Testis (tissue), 2 donors: Measurements from ENCODE around the gene HPD.

ENCODE experiments used
- POLR2A ChIP-seq: fragments of 450-650 bp; IDR thresholded peaks from one replicate; pipeline ENCODE4 v1.6.1; 2017; ENCODE audit warnings: antibody characterized with exemption, mild to moderate bottlenecking, moderate library complexity
- TF ChIP-seq, protein P1 (sequence below), 3 experiments: fragments of 450-650 bp in 2 of 3; fragments of 200-600 bp in 1 of 3; sonication (generic) in 1 of 3; IDR thresholded peaks; one replicate each; pipeline ENCODE4 v1.5.1; 2016 to 2019; ENCODE audit warnings: antibody characterized with exemption in 3 of 3, mild to moderate bottlenecking in 2 of 3, moderate library complexity in 1 of 3

DNA sequence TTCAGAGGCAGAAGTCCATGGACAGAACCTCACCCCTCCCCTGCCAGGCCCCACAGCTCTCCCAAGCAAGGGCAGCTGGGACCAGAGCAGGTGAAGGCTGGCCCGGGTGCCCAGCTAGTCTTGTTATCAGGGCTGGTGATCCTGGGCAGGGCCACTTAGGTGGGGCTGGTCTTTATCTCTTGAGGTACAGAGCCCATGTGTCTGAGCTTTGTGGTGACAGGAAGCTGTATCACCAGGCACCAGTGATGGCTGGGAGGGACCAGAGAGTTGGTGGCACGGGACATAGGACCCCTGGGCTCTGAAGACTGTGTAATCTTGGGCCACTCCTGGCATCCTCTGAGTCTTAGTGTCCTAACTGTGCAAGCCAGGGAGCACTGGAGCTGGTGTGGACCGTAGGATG is 12.8 kb upstream of the HPD start:
- TF ChIP-seq, protein P1, sequence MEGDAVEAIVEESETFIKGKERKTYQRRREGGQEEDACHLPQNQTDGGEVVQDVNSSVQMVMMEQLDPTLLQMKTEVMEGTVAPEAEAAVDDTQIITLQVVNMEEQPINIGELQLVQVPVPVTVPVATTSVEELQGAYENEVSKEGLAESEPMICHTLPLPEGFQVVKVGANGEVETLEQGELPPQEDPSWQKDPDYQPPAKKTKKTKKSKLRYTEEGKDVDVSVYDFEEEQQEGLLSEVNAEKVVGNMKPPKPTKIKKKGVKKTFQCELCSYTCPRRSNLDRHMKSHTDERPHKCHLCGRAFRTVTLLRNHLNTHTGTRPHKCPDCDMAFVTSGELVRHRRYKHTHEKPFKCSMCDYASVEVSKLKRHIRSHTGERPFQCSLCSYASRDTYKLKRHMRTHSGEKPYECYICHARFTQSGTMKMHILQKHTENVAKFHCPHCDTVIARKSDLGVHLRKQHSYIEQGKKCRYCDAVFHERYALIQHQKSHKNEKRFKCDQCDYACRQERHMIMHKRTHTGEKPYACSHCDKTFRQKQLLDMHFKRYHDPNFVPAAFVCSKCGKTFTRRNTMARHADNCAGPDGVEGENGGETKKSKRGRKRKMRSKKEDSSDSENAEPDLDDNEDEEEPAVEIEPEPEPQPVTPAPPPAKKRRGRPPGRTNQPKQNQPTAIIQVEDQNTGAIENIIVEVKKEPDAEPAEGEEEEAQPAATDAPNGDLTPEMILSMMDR (IDR thresholded peaks at IDR 0.05): no peak
- no peak for TF ChIP-seq POLR2A
